ENCODE measurements around the gene TICAM1. TPM values are rescaled to one million over a fixed set of nuclear protein-coding genes. Genes with fewer than 3 reads are reported as not detected.
A peak's percentile ranks its signal among the peaks of the same experiment; 100 is the strongest.

The TICAM1 gene
- total and polyA plus RNA-seq, 2 experiments from 2014 or later, result 0.38 to 1.5 TPM

- H3K9me3 ChIP-seq (ENCODE audit: low read depth), result no peaks in the 10 kb centered on the region
- no peaks in the 10 kb centered on the region for H3K4me1 ChIP-seq (ENCODE audit: low read depth)
- no peaks in the 10 kb centered on the region for H3K27me3 ChIP-seq
- H3K4me3 ChIP-seq, result no peak overlapping the region
- no peak overlapping the region for H3K27ac ChIP-seq
- no peak for DNase-seq (ENCODE audit: low read depth in 1 of 2, low spot score in 1 of 2)
- no peak for TF ChIP-seq CTCF (IDR thresholded peaks at IDR 0.05; ENCODE audit: low read depth, low read length)
- H3K36me3 ChIP-seq, result no peaks in the 10 kb centered on the region
Measured at GRCh38 chr19:4821265-4821664, 10.2 kb downstream of the TICAM1 start.

- no peak for DNase-seq (ENCODE audit: low read depth in 1 of 2, low spot score in 1 of 2)
- Histone ChIP-seq H3K36me3 (no peaks in the 10 kb centered on the region), H3K9me3 (ENCODE audit: low read depth) (no peaks in the 10 kb centered on the region), H3K27ac (no peak overlapping the region), H3K27me3 (no peaks in the 10 kb centered on the region), H3K4me1 (ENCODE audit: low read depth) (no peaks in the 10 kb centered on the region), H3K4me3 (no peak overlapping the region)
- no peak for TF ChIP-seq CTCF (IDR thresholded peaks at IDR 0.05; ENCODE audit: low read depth, low read length)
Measured at GRCh38 chr19:4817467-4818277, 13.8 kb downstream of the TICAM1 start.

- no peak for TF ChIP-seq CTCF (IDR thresholded peaks at IDR 0.05; ENCODE audit: low read depth, low read length)
- Histone ChIP-seq H3K4me1 (ENCODE audit: low read depth) (no peaks in the 10 kb centered on the region), H3K27ac (no peak overlapping the region), H3K4me3 (no peak overlapping the region), H3K9me3 (ENCODE audit: low read depth) (no peaks in the 10 kb centered on the region), H3K27me3 (no peaks in the 10 kb centered on the region), H3K36me3 (no peaks in the 10 kb centered on the region)
- DNase-seq (ENCODE audit: low read depth in 1 of 2, low spot score in 1 of 2), result no peak
Measured at GRCh38 chr19:4816950-4817278, 14.6 kb downstream of the TICAM1 start.

GRCh38 chr19:4816202-4816949 is 15.1 kb downstream of the TICAM1 start:
- DNase-seq (ENCODE audit: low read depth in 1 of 2, low spot score in 1 of 2), result no peak
- no peak for TF ChIP-seq CTCF (IDR thresholded peaks at IDR 0.05; ENCODE audit: low read depth, low read length)
- Histone ChIP-seq H3K4me1 (ENCODE audit: low read depth) (no peaks in the 10 kb centered on the region), H3K36me3 (no peaks in the 10 kb centered on the region), H3K27me3 (no peaks in the 10 kb centered on the region), H3K4me3 (no peak overlapping the region), H3K9me3 (ENCODE audit: low read depth) (no peaks in the 10 kb centered on the region), H3K27ac (no peak overlapping the region)

GRCh38 chr19:4815426-4816201 is 15.9 kb downstream of the TICAM1 start:
- H3K27ac ChIP-seq, result no peak overlapping the region
- TF ChIP-seq CTCF (IDR thresholded peaks at IDR 0.05; ENCODE audit: low read depth, low read length), result no peak
- DNase-seq (ENCODE audit: low read depth in 1 of 2, low spot score in 1 of 2), result peak; percentile 93 to 95

More at GRCh38 chr19:4815426-4816201, 15.9 kb downstream of the TICAM1 start:
- Histone ChIP-seq H3K4me1 (ENCODE audit: low read depth) (no peaks in the 10 kb centered on the region), H3K4me3 (peak overlapping the region; percentile 18), H3K27me3 (no peaks in the 10 kb centered on the region), H3K9me3 (ENCODE audit: low read depth) (no peaks in the 10 kb centered on the region), H3K36me3 (no peaks in the 10 kb centered on the region)
